ENCODE results near the gene HOXD12.

The HOXD12 gene

GRCh38 chr2:176104316-176105077 is 4.9 kb downstream of the HOXD12 start:
- no peak for TF ChIP-seq CTCF (IDR thresholded peaks at IDR 0.05; ENCODE audit: low read depth, low read length, missing control alignments)
- peak; percentile 45 for DNase-seq (ENCODE audit: extremely low read depth, low read depth)
- peak overlapping the region; percentile 44 for H3K4me3 ChIP-seq (replicated peaks; ENCODE audit: low read depth, low read length)

GRCh38 chr2:176105078-176105729 is 5.6 kb downstream of the HOXD12 start:
- no peak for DNase-seq (ENCODE audit: extremely low read depth, low read depth)
- H3K4me3 ChIP-seq (replicated peaks; ENCODE audit: low read depth, low read length) = peak overlapping the region; percentile 44
- TF ChIP-seq CTCF (IDR thresholded peaks at IDR 0.05; ENCODE audit: low read depth, low read length, missing control alignments) = no peak

GRCh38 chr2:176105730-176106580 is 6.4 kb downstream of the HOXD12 start:
- TF ChIP-seq CTCF (IDR thresholded peaks at IDR 0.05; ENCODE audit: low read depth, low read length, missing control alignments) = no peak
- peak overlapping the region; percentile 44 for H3K4me3 ChIP-seq (replicated peaks; ENCODE audit: low read depth, low read length)
- no peak for DNase-seq (ENCODE audit: extremely low read depth, low read depth)

GRCh38 chr2:176106581-176107539 is 7.3 kb downstream of the HOXD12 start, which contains the start of gene HOXD11:
Gene HOXD11, plus strand, starts transcription at chr2:176107280. Its CDS starts 76 bp downstream, at chr2:176107356.
- H3K4me3 ChIP-seq (replicated peaks; ENCODE audit: low read depth, low read length) = peak within 1 kb of the TSS; percentile 28
- no peak for DNase-seq (ENCODE audit: extremely low read depth, low read depth)

GRCh38 chr2:176107731-176108181 is 8.2 kb downstream of the HOXD12 start:
- DNase-seq (ENCODE audit: extremely low read depth, low read depth) = no peak
- H3K4me3 ChIP-seq (replicated peaks; ENCODE audit: low read depth, low read length) = no peak overlapping the region

More at GRCh38 chr2:176106581-176107539, 7.3 kb downstream of the HOXD12 start, which contains the start of gene HOXD11:
- TF ChIP-seq CTCF (IDR thresholded peaks at IDR 0.05; ENCODE audit: low read depth, low read length, missing control alignments) = no peak

More at GRCh38 chr2:176107731-176108181, 8.2 kb downstream of the HOXD12 start:
- TF ChIP-seq CTCF (IDR thresholded peaks at IDR 0.05; ENCODE audit: low read depth, low read length, missing control alignments) = no peak

All from HFF-Myc (cell line).